GOT3 (cell line): ENCODE data around the gene PYGL.
"Not testable (repeated sequence)": the region's sequence is repeated elsewhere in the genome, so short reads cannot be mapped to it uniquely, and the experiment has no call there.

ENCODE experiments used
- DNase-seq: peaks from one replicate; lab custom pipeline; 2025; ENCODE audit warnings: mixed read lengths; lab: John Stamatoyannopoulos, UW

The PYGL gene

GRCh38 chr14:50926851-50927386, 17.4 kb downstream of the PYGL start:
- no peak for DNase-seq

- DNase-seq: no peak
Observed at GRCh38 chr14:50924843-50925242, 19.4 kb downstream of the PYGL start.

- no peak for DNase-seq
Observed at GRCh38 chr14:50924236-50924635, 20.0 kb downstream of the PYGL start.

GRCh38 chr14:50922803-50923202, 21.5 kb downstream of the PYGL start:
- no peak for DNase-seq

- DNase-seq: no peak
Observed at GRCh38 chr14:50920482-50921230, 23.6 kb downstream of the PYGL start.

GRCh38 chr14:50919524-50919923, 24.8 kb downstream of the PYGL start:
- DNase-seq: not testable (repeated sequence)

GRCh38 chr14:50917449-50917848, 26.8 kb downstream of the PYGL start:
- DNase-seq: no peak

GRCh38 chr14:50910495-50911420, 33.5 kb downstream of the PYGL start:
- DNase-seq: no peak

- no peak for DNase-seq
Observed at GRCh38 chr14:50906326-50907065, 37.8 kb downstream of the PYGL start.

GRCh38 chr14:50904719-50905118, 39.6 kb downstream of the PYGL start:
- DNase-seq: no peak

GRCh38 chr14:50901361-50901760, 42.9 kb downstream of the PYGL start:
- DNase-seq: no peak

- DNase-seq: no peak
Observed at GRCh38 chr14:50897658-50898175, 46.6 kb downstream of the PYGL start.

GRCh38 chr14:50897005-50897404, 47.3 kb downstream of the PYGL start:
- DNase-seq: not testable (repeated sequence)

GRCh38 chr14:50896421-50896820, 47.9 kb downstream of the PYGL start:
- not testable (repeated sequence) for DNase-seq

GRCh38 chr14:50892255-50892654, 52.0 kb downstream of the PYGL start:
- no peak for DNase-seq

- DNase-seq: no peak
Observed at GRCh38 chr14:50887476-50887875, 56.8 kb downstream of the PYGL start.

GRCh38 chr14:50883827-50884197, 60.5 kb downstream of the PYGL start:
- no peak for DNase-seq

GRCh38 chr14:50882932-50883826, 61.1 kb downstream of the PYGL start:
- no peak for DNase-seq

GRCh38 chr14:50875359-50876070, 68.8 kb downstream of the PYGL start:
- no peak for DNase-seq

- no peak for DNase-seq
Observed at GRCh38 chr14:50874757-50875156, 69.5 kb downstream of the PYGL start.
